GM18873 (cell line): ENCODE data around the gene GALNT2.

ENCODE experiments used
- ATAC-seq: cut with Tn5 transposase; IDR thresholded peaks from one replicate; pipeline ENCODE4 v1.9.1; 2021; ENCODE audit warnings: mild to moderate bottlenecking, moderate library complexity, moderate number of reproducible peaks; ENCODE audit not compliant: unreplicated experiment, low FRiP score

GALNT2 gene

DNA sequence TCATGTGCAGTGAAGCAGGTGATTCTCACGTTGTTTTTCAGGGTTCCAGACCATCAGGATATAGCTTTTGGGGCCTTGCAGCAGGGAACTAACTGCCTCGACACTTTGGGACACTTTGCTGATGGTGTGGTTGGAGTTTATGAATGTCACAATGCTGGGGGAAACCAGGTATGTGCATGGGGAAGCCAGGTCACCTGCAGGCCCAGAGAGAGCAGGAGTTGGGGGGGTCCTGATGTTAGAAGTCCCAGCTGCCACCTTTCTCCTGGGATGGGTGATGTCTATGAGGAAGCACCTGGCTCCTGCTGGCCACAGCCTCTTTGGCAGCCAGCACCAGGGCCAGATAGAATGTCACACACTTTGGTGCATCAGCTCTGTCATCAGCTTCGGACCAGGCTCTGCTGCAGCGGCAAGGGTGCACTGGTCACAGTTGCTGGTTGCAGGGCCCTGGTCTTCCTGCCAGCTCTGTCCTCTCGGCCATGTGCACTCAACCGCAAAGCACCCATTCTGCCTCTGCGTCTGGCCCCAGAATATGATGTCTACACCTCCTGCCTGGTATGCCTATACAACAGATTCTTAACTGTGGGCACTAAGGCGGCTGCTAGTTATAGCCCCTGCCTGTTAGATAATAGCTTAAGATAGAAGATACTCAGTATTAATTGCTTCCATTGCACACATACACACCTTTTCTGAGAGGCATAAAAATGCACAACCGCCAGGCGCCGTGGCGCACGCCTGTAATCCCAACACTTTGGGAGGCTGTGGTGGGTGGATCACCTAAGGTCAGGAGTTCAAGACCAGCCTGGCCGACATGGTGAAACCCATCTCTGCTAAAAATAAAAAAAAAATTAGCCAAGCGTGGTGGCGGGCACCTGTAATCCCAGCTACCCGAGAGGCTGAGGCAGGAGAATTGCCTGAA, 198.4 kb downstream of the GALNT2 start:
- ATAC-seq: no peak

DNA sequence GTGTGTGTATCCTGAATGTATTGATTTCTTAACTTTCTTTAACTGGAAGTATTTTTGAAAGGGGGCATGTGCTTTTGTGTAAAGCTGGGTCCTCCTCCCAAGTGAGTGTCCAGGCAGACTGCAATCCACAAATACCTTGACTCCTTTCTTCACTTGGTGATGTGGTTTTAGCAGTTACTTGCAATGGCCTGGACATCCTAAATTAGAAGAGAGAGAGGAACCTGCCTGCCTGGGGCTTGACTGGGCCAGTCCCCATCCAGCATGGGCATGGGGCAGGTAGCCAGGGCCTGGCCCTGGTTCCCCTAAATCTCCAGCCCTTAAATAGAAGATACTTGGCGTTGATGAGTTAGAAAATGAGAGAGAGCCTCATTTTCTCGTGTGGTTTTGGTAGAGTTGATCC, 199.4 kb downstream of the GALNT2 start:
- no peak for ATAC-seq

DNA sequence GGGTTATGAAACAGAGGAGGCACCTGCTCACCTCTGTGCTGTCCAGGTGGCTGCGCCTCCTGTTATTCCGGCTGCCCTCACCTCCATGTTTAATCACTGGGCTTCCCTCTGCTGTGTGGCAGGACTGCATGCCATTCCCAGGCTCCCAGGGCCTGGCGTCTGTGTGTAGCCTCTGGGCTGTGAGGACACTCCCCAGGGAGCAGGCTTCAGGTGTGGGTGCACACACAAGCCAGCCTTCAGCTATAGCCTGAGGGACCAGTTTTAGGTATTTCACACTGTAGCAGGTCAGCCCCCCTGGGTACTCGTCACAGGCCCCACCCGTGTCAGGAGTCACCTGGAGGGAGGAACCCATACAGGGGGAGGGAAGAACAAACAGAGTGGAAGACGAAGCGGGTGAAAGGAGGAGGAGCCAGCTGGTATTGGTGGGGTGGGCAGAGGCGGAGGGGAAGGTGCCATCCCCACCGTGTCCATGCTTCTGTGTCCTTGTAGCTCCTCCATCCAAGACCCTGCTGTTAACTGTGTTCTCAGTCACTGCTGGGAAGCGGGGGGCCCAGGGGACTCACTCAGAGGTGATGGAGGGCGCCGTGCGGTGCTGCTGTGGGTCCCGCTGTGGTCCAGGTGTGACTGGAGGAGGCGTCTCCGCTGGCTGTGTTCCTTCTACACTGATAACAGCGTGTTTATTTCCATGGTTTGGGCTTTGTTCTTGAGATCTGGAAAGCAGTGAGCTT, 200.5 kb downstream of the GALNT2 start:
- ATAC-seq: no peak

DNA sequence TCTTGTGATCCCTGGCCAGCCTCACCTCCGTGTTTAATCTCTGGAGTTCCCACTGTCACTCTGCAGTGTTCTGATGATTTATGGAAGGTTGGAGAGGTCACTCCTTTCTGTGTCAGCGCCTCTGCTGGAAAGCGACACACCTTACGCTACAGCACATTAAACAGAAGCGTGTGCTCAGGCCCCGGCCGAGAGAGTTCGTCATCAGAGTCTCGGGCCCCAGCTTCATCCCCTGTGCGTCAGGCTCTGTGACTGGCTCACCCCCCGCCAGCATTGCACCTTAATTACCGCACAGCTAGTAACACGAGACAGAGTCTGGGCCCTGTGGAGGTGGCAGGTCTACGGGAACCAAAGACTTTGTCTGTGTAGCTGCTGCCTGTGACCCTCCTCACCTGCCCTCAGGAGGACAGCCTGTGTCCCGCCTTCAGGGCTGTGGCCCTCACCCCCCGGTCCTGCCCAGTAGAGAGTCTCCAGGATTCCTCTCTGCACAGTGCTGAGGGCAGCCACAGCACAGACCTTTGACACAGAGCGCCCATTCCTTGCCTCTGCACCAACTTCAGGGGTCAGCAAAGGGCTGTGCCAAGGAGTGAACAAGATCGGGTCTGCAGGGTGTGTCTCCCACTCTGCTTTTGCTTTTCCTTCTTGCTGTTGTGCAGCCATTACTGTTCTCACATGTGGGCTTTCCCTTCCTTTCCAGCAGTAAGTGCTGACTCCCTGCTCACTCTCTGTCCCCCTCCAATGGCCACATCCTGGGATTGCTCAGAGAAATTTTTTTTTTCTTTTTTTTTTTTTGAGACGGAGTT, 201.5 kb downstream of the GALNT2 start:
- ATAC-seq: no peak

DNA sequence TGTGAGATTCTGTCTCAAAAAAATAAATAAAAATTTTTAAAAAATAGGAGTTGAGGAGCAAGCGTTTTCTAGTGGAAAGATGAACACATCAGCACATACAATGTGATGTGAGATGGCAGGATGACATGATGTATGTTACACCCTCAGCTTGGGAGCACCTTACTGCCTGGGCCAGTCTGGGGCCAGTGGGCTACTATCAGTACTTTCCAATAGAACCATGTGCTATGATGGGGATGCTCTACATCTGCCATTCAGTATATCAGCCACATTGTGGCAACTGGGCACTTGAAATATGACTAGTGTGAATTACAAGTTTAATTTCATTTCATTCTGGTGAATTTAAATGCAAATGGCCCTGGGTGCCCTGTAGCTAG, 203.1 kb downstream of the GALNT2 start:
- ATAC-seq: peak; percentile 6

DNA sequence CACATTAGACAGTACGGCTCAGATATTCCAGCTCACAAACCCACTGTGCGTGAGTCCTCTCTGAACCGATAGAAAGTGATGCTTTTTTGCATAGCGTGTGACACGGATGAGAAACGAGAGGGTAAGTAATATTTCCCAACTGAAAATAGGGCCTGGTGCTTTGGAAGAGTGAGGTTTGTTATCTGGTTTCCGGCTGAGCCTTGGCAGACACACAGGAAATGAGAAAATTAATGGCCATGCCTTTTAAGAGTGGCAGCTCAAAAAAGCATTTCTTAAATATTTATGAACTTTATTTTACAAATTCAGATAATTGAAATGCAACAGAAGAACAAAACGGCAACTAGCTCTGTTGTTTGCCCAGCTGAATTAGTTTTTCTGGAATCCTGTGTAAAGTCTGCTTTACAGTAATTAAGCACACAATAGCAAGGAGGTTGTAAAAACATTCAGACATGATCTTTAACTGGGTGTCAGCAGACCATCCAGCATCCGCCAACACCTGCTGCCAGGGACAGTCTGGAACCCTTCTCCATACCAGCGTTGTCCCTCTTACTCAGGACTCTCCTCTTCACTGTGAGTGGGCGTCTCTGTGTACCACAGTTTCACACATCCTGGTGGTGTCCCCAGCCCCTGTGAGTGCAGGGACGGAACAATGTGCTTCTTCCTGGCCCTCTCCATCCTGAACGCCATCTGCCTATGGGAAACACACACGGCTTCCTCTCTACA, 203.7 kb downstream of the GALNT2 start:
- ATAC-seq: peak; percentile 45

DNA sequence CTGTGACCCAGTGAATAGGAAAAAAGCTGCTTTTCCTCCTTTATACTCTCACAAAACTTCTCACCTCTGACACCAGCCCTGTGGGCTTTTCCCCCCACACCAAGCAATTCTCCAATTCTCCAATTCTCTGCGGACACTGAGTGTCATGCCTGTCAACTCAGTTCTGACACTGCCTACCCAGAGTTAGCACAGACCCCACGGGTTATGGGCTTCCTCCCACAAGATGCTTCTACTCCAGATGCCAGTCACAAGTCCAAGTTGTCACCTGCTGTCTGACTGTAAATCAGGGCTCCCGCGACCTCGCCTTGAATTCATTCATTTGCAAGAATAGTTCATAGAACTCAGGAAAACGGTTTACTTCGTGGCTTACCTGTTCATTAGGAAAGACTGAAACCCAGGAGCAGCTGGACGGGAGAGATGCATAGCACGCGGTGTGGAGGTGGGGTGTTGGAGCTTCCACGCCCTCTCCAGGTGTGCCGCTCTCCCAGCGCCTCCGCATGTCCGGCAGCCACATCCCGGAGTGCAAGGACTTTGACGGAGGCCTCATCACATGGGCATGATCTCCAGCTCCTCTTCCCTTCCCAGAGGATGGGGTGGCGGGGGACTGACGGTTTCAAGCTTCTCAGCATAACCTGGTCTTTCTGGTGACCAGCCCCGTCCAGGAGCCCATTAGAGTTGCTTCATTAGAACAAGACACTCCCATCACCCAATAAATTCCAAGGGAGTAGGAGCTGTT, 204.4 kb downstream of the GALNT2 start:
- no peak for ATAC-seq

DNA sequence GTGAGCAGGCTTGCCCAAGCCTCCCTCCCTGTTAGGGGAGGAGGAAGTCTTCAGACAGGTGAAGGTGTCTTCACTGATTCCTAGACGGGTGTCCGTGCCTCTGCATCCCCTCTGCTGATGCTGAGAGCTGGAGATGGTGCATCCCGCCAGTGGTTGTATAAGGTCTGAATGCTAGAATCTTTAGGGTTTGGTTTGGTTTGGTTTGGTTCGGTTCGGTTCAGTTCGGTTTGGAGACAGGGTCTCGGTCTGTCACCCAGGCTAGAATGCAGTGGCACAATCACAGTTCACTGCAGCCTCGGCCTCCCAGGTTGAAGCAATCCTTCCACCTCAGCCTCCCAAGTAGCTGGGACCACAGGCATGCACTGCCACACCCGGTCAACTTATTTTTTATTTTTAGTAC, 205.5 kb downstream of the GALNT2 start:
- ATAC-seq: no peak

DNA sequence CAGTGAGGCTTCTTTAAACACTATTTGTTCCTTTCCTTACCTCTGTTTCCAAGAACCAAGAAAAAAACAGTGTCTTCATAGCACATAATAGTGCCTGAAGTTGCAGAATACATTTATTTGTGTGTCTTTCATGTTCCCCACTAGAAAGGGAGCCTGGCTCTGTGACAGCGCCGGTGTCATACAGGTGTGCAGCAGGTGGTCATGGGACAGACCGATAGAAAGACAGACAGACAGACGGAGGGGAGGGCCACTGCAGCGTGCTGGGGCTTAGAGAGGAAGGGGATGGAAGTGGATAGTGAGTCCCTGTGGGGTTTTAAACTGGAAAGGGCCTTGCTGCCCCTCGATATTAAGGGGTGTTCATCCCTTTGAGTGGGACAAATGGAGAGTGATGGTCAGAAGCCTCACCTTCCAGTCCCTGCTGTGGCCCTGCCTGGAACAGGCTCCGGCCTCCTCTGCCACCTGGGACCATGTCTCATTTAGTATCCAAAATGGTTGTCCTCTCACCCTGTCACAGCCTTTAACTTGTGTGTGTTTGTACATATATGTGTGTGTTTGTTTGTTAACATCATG, 206.2 kb downstream of the GALNT2 start:
- no peak for ATAC-seq

DNA sequence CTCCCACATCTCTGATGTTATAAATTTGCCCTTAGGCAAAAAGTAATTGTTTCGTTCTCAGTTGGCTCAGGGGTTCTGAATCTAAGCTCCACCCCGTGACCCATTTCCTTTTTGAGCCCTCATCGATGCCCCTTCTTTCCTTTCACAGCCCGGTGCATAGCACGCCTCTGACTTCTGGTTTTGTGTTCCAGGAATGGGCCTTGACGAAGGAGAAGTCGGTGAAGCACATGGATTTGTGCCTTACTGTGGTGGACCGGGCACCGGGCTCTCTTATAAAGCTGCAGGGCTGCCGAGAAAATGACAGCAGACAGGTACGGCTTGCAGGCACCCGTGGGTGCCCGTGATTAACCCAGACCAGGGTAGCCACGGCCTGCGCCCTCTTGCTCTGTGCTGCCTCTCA, 207.2 kb downstream of the GALNT2 start:
- no peak for ATAC-seq

DNA sequence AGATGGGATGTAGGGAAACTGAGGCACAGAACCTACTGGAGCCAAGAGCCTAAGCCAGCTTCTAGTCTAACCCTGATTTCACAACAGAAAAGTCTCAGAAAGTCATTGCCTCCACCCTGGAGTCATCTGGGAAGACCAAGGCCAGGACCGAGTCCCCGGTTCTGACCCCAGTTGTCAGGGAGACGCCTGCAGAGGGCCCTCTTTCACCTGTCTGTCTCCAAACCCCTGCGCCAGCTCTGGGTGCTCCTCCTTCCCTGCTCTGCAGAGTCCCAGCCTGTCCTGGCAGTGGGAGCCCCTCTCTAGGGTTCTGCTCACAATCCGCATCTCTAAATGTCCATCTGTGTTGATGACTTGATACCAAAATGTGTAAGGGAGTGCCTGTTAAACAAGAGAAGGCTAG, 209.4 kb downstream of the GALNT2 start:
- ATAC-seq: no peak

DNA sequence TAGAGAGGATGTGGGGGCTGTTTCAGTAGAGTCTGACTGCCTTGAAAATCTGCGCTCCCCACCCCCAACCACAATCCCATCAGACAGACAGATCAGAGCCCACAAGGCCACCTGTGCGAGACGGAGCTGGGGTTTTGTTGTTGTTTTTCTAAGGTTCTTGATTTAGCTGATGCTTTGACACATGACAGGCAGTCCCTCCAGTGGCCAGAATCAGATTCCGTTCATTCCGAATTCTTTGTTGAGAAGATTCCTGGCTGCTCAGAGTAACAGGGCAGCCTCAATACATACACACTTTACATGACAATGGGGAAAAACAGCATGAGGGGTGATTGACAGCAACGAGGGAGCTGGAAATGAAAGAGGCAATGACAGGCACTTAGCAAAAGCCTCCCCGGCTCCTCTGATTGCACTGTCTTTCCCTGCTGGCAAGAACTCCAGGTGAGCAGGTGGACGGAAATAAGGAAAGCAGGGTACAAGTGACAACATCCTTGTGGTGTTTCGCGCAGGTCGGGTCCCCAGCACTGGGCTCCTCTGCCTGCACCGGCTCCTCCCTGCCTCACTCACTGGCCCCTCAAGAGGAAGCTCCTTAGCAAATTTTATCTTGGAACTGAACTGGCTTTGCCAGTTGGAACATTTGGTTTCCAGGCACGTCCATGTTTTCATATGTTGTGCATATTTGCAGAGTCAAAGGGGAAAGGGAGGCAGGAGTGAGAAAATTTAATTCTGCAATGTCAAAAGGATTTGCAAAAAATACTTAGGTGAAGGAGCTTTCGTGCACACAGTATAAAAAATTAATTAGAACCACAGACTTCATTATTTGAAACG, 210.4 kb downstream of the GALNT2 start:
- ATAC-seq: peak; percentile 42

DNA sequence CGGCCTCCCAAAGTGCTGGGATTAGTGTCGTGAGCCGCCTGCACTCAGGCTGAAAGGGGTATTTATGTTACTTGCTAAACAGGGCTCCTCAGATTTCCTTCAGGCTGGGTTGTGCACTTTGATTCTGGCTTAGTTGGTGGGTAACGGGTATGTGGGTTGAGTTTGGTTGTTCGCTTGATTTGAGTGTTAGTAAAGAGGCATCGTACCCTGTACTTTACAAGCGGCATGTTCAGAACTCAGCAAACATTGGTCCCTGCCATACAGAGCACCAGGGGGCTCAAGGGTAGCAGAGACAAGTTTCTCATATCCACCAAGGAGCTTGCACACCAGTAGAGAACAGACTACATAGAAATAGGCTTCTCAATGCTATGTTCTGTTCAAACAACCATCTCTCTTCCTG, 211.3 kb downstream of the GALNT2 start:
- no peak for ATAC-seq

DNA sequence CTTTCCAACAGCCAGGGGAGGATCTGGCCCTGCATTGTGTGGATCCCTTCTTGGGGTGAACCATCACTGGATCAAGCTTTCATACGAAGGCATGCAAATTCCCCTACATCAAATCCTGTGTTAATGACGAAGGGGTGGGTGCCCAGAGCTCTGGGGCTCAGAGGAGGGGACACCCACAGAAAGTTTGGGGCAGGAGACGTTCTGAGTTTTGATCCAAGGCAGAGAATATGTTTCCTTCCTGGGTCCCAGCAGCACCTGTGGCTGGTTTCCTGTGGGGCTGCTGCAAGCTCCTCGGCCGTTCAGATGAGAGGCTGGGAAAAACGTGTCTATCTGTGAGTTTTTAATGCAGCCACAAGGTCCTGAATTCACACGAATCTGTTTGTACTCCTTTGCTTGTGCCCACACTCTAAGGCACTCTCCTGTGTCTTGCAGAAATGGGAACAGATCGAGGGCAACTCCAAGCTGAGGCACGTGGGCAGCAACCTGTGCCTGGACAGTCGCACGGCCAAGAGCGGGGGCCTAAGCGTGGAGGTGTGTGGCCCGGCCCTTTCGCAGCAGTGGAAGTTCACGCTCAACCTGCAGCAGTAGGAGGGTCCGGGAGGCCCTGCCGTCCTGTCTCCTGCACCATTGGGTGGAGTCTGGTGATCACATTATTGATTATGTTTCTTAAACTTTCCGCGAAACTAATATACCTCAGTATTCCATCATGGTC, 212.0 kb downstream of the GALNT2 start:
- ATAC-seq: no peak

DNA sequence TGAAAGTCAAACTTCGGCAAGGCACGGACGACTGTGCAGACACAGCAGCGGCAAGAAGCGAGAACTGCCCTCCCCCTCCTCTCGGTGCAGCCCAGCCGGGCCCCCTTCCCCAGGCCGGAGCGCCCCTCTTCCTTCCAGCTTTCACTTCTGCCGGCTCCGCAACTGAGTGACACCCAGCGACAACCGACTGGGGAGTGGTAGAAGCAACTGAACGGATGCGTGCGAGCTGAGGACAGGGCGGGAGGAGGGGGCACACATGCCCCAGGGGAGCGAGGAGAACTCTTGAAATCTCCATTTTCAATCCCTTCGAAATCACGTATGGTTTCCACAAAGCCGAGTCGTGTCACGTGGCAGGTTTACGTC, 212.5 kb downstream of the GALNT2 start:
- ATAC-seq: no peak

DNA sequence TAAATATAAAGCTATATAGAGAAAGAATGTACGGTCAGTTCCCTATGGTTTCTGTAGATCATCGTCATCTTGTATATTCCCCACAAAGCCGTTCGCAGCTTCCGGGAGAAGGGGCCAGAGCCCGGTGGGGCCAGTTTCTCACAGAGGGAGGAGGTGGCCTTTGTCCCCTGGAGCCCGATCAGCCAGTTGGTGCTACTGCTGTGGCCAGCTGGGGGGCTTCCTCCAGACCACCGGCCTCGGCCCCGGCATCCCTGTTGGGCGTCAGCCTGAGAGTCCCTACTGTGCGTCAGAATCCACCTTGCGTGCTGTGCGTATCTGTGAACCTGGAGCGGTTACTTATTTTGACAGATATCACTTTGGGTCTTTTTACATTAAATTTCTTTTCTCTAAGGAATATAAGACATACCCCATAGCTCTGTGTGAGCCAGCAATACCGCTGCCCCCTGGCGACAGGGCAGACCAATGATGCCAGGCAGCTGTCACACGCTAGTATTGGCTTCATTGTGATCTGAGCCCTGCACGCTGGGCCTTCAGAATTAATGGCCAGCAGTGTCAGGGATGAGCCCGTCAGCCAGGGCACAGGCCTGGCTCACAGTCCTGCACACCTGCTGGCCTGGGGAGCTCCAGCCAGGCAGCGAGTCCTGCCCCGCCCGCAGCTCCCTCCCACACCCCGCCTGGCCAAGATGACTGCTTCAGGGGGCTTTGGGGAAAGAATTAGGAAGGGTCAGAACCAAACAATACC, 213.2 kb downstream of the GALNT2 start:
- ATAC-seq: no peak

DNA sequence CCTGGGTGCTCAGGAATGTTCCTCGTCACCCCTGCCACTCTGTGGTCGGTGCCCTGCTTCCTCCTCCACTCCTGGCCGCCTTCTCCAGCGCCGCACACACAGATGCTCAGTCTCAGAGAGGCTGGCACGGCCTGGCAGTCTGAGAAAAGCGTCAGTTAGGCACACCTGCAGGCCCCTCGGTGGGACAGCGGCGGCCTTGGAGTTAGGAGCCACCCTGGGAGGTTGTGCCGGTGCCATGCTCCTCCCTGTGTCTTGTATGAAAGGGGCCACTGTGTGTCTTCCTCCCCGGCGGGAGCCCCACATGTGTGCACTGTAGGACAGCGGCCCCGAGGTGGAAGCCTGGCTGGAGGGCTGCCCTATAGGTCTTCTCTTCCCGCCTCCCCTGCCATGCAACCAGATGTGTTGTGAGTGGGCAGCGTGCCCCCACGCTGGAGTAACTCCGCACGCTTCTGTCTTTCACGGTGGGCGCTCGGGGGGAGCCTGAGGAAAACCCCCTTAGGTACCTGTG, 213.9 kb downstream of the GALNT2 start:
- ATAC-seq: no peak
